ENCODE results near the gene PPP1R15A. TPM values are rescaled to one million over a fixed set of nuclear protein-coding genes. Genes with fewer than 3 reads are reported as not detected.

PPP1R15A gene
- polyA plus RNA-seq, 1 donor: 80.5 TPM

DNA sequence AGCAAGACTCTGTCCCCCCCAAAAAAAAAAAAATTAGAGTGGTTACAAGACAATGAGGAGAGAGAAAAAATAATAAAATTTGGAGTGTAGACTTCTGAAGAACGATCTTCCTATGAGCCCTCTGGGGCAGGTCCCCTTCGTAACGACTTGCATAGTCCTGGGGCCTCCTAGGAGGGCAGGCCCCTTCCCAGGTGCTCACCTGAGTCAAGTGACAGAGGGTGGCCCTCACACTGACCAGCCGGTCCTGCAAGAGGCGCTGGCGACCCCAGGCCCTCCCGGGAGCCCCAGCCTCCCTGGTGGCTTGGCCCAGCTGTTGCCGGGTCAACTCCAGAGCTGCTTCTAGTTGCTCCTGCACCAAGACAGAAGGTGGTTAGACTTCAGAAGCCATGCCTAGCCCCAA, 18.7 kb upstream of the PPP1R15A start:
- Histone ChIP-seq H3K27me3 (ENCODE audit: control insufficient read depth, insufficient read depth, low read length) (no peaks in the 10 kb centered on the region), H3K27ac (ENCODE audit: low read length) (no peak overlapping the region), H3K36me3 (ENCODE audit: control insufficient read depth, insufficient read depth, low read length) (no peaks in the 10 kb centered on the region), H3K9me3 (ENCODE audit: control insufficient read depth, low read depth, low read length) (no peaks in the 10 kb centered on the region), H3K4me3 (ENCODE audit: low read length) (no peak overlapping the region), H3K4me1 (ENCODE audit: control insufficient read depth, insufficient read depth, low read length) (no peaks in the 10 kb centered on the region)
- WGBS (ENCODE audit: insufficient coverage, low lambda C conversion rate): no CpG with 5 or more reads among the region's 8 CpGs
- DNase-seq: no peak

DNA sequence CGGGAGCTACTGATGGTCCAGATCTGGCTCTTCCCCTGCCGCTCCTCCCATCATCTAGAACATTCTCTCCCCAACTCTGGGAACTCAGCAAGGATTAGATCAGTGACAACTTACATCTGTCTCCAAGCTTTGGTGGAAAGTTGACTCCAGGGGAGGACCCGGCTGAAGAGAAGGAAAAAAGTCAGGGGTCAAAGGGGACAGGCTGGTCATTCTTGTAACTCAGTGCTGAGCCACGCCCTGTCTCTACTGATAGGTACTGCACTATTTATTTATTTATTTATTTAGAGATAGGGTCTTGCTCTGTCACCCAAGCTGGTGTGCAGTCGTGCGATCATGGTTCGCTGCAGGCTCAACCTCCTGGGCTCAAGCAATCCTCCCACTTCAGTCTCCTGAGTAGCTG, 18.1 kb upstream of the PPP1R15A start:
- H3K9me3 ChIP-seq (ENCODE audit: control insufficient read depth, low read depth, low read length): no peaks in the 10 kb centered on the region
- no peak overlapping the region for H3K27ac ChIP-seq (ENCODE audit: low read length)
- no CpG with 5 or more reads among the region's 7 CpGs for WGBS (ENCODE audit: insufficient coverage, low lambda C conversion rate)

DNA sequence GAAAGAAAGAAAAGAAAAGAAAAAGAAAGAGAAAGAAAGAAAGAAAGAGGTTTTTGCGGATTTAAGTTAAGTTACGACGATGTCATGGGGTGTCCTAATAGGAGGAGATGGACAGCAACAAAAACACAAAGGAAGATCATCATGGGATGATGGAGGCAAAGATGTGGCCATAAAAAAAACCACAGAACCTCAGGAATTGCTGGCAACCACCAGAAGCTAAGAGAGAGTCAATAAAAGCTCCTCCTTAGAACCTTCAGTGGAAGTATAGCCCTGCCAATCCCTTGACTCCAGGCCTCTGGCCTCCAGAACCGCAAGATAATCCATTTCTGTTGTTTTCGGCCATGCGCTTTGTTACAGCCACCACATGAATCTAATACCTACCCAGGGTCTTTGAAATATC, 15.3 kb upstream of the PPP1R15A start:
- Histone ChIP-seq H3K27ac (ENCODE audit: low read length) (no peak overlapping the region), H3K4me3 (ENCODE audit: low read length) (no peak overlapping the region), H3K36me3 (ENCODE audit: control insufficient read depth, insufficient read depth, low read length) (no peaks in the 10 kb centered on the region), H3K9me3 (ENCODE audit: control insufficient read depth, low read depth, low read length) (no peaks in the 10 kb centered on the region), H3K27me3 (ENCODE audit: control insufficient read depth, insufficient read depth, low read length) (no peaks in the 10 kb centered on the region), H3K4me1 (ENCODE audit: control insufficient read depth, insufficient read depth, low read length) (no peaks in the 10 kb centered on the region)
- WGBS (ENCODE audit: insufficient coverage, low lambda C conversion rate): 95% methylated on average over 4 of the region's 6 CpGs
- no peak for DNase-seq

More for the DNA sequence above, 18.1 kb upstream of the PPP1R15A start:
- Histone ChIP-seq H3K27me3 (ENCODE audit: control insufficient read depth, insufficient read depth, low read length) (no peaks in the 10 kb centered on the region), H3K36me3 (ENCODE audit: control insufficient read depth, insufficient read depth, low read length) (no peaks in the 10 kb centered on the region), H3K4me3 (ENCODE audit: low read length) (no peak overlapping the region), H3K4me1 (ENCODE audit: control insufficient read depth, insufficient read depth, low read length) (no peaks in the 10 kb centered on the region)
- no peak for DNase-seq

GRCh38 chr19:48858984-48859710, 13.1 kb upstream of the PPP1R15A start:
- Histone ChIP-seq H3K9me3 (ENCODE audit: control insufficient read depth, low read depth, low read length) (no peaks in the 10 kb centered on the region), H3K27me3 (ENCODE audit: control insufficient read depth, insufficient read depth, low read length) (no peaks in the 10 kb centered on the region), H3K27ac (ENCODE audit: low read length) (no peak overlapping the region), H3K36me3 (ENCODE audit: control insufficient read depth, insufficient read depth, low read length) (no peaks in the 10 kb centered on the region), H3K4me3 (ENCODE audit: low read length) (no peak overlapping the region), H3K4me1 (ENCODE audit: control insufficient read depth, insufficient read depth, low read length) (no peaks in the 10 kb centered on the region)
- WGBS (ENCODE audit: insufficient coverage, low lambda C conversion rate): 20% methylated on average over 1 of the region's 34 CpGs
- DNase-seq: no peak

DNA sequence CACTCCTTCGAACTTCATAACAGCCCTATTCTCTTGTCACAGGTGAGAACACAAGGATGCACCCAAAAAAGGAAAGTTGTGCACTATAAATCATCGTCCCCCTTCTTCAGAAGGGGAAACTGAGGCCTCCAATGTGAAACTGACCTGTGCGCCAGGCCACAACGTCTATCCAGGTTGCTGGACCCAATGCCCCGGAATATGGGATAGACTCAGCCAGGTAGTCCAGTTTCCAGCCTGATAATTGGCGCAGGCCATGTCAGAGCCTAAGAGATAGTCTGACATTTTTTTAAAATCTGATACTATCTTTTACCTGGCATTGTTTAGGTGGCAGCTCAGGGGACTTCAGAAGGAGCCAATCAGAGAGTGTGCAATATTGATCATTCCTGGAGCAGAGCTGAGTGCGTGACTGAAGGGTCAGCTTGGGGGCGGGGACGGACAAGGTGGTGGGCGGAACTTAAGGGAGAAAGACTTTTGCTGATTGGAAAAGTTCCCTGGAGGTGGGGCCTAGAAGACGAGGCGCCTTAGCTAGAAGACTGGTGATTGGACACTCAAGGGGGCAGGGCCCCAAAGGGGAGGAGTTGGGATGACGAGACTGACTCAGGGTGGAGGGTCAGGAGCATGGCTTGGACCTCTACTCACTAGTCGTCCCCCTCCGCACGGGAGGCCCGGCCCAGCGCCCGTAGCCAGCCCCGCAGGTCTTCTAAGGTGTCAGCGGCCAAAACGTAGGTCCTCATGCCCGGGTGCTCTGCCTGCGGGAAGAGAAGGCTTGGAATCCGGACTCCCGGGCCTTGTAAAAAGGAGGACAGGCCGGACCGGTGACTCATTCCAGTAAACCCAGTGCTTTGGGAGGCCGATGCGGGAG, 12.3 kb upstream of the PPP1R15A start:
- Histone ChIP-seq H3K4me3 (ENCODE audit: low read length) (no peak overlapping the region), H3K36me3 (ENCODE audit: control insufficient read depth, insufficient read depth, low read length) (no peaks in the 10 kb centered on the region), H3K27me3 (ENCODE audit: control insufficient read depth, insufficient read depth, low read length) (no peaks in the 10 kb centered on the region), H3K27ac (ENCODE audit: low read length) (no peak overlapping the region), H3K4me1 (ENCODE audit: control insufficient read depth, insufficient read depth, low read length) (no peaks in the 10 kb centered on the region), H3K9me3 (ENCODE audit: control insufficient read depth, low read depth, low read length) (no peaks in the 10 kb centered on the region)
- no CpG with 5 or more reads among the region's 30 CpGs for whole genome bisulfite sequencing (ENCODE audit: insufficient coverage, low lambda C conversion rate)
- DNase-seq: no peak

GRCh38 chr19:48861313-48861712, 10.9 kb upstream of the PPP1R15A start:
- Histone ChIP-seq H3K9me3 (ENCODE audit: control insufficient read depth, low read depth, low read length) (no peaks in the 10 kb centered on the region), H3K4me3 (ENCODE audit: low read length) (no peak overlapping the region), H3K36me3 (ENCODE audit: control insufficient read depth, insufficient read depth, low read length) (no peaks in the 10 kb centered on the region), H3K27ac (ENCODE audit: low read length) (no peak overlapping the region), H3K4me1 (ENCODE audit: control insufficient read depth, insufficient read depth, low read length) (peaks cover under 1% of the 10 kb centered on the region), H3K27me3 (ENCODE audit: control insufficient read depth, insufficient read depth, low read length) (no peaks in the 10 kb centered on the region)
- DNase-seq: no peak
- 95% methylated on average over 4 of the region's 18 CpGs for WGBS (ENCODE audit: insufficient coverage, low lambda C conversion rate)

- no peak overlapping the region for H3K4me3 ChIP-seq (ENCODE audit: low read length)
- H3K27ac ChIP-seq (ENCODE audit: low read length): no peak overlapping the region
- no peaks in the 10 kb centered on the region for H3K9me3 ChIP-seq (ENCODE audit: control insufficient read depth, low read depth, low read length)
- 96% methylated on average over 5 of the region's 7 CpGs for WGBS (ENCODE audit: insufficient coverage, low lambda C conversion rate)
- peaks cover 15% of the 10 kb centered on the region for H3K4me1 ChIP-seq (ENCODE audit: control insufficient read depth, insufficient read depth, low read length)
- DNase-seq: no peak
- no peaks in the 10 kb centered on the region for H3K36me3 ChIP-seq (ENCODE audit: control insufficient read depth, insufficient read depth, low read length)
- H3K27me3 ChIP-seq (ENCODE audit: control insufficient read depth, insufficient read depth, low read length): no peaks in the 10 kb centered on the region
These were observed 9.4 kb upstream of the PPP1R15A start for GRCh38 chr19:48862827-48863226.

- WGBS (ENCODE audit: insufficient coverage, low lambda C conversion rate): no CpG with 5 or more reads among the region's 6 CpGs
These were observed 5.5 kb upstream of the PPP1R15A start for GRCh38 chr19:48866692-48867091.

GRCh38 chr19:48867123-48867745, 5.0 kb upstream of the PPP1R15A start:
- H3K4me1 ChIP-seq (ENCODE audit: control insufficient read depth, insufficient read depth, low read length): peaks cover 25% of the 10 kb centered on the region
- no peaks in the 10 kb centered on the region for H3K9me3 ChIP-seq (ENCODE audit: control insufficient read depth, low read depth, low read length)
- peak overlapping the region; percentile 5 for H3K27ac ChIP-seq (ENCODE audit: low read length)
- peak in 1 of 2 donors; percentile 79 for DNase-seq
- no peaks in the 10 kb centered on the region for H3K36me3 ChIP-seq (ENCODE audit: control insufficient read depth, insufficient read depth, low read length)
- H3K4me3 ChIP-seq (ENCODE audit: low read length): peak overlapping the region; percentile 5
- H3K27me3 ChIP-seq (ENCODE audit: control insufficient read depth, insufficient read depth, low read length): no peaks in the 10 kb centered on the region
- no CpG with 5 or more reads among the region's 14 CpGs for WGBS (ENCODE audit: insufficient coverage, low lambda C conversion rate)

More at GRCh38 chr19:48866692-48867091, 5.5 kb upstream of the PPP1R15A start:
- Histone ChIP-seq H3K9me3 (ENCODE audit: control insufficient read depth, low read depth, low read length) (no peaks in the 10 kb centered on the region), H3K27ac (ENCODE audit: low read length) (peak overlapping the region; percentile 5), H3K36me3 (ENCODE audit: control insufficient read depth, insufficient read depth, low read length) (no peaks in the 10 kb centered on the region), H3K4me3 (ENCODE audit: low read length) (no peak overlapping the region), H3K4me1 (ENCODE audit: control insufficient read depth, insufficient read depth, low read length) (peaks cover 25% of the 10 kb centered on the region), H3K27me3 (ENCODE audit: control insufficient read depth, insufficient read depth, low read length) (no peaks in the 10 kb centered on the region)
- DNase-seq: no peak

DNA sequence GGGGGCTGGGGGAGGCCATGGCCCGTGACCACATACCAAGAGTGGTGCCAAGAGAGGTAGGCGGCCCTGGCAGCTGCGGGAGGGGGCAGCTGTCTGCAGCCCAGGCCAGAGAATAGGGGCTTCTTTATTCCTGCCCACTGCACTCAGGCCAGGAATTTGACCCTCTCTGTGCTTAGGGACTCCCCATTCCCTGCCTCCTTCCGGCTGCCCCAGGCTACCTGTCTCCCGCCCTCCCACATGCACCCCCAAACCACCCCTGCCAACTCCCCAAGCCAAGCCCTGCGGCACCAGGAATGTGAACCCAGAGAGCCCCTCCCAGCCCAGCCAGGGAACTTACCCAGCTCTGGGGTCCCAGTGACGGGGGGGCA, 4.5 kb upstream of the PPP1R15A start:
- Histone ChIP-seq H3K9me3 (ENCODE audit: control insufficient read depth, low read depth, low read length) (no peaks in the 10 kb centered on the region), H3K4me1 (ENCODE audit: control insufficient read depth, insufficient read depth, low read length) (peaks cover 25% of the 10 kb centered on the region), H3K27me3 (ENCODE audit: control insufficient read depth, insufficient read depth, low read length) (no peaks in the 10 kb centered on the region), H3K4me3 (ENCODE audit: low read length) (peak overlapping the region; percentile 5), H3K36me3 (ENCODE audit: control insufficient read depth, insufficient read depth, low read length) (no peaks in the 10 kb centered on the region), H3K27ac (ENCODE audit: low read length) (peak overlapping the region; percentile 60)
- WGBS (ENCODE audit: insufficient coverage, low lambda C conversion rate): no CpG with 5 or more reads among the region's 7 CpGs
- peak in 1 of 2 donors; percentile 55 for DNase-seq

Data from large intestine (tissue), 3 donors.